ENCODE measurements around the gene DIAPH3.
"Not testable (repeated sequence)": the region's sequence is repeated elsewhere in the genome, so short reads cannot be mapped to it uniquely, and the experiment has no call there.

DIAPH3 gene

DNA sequence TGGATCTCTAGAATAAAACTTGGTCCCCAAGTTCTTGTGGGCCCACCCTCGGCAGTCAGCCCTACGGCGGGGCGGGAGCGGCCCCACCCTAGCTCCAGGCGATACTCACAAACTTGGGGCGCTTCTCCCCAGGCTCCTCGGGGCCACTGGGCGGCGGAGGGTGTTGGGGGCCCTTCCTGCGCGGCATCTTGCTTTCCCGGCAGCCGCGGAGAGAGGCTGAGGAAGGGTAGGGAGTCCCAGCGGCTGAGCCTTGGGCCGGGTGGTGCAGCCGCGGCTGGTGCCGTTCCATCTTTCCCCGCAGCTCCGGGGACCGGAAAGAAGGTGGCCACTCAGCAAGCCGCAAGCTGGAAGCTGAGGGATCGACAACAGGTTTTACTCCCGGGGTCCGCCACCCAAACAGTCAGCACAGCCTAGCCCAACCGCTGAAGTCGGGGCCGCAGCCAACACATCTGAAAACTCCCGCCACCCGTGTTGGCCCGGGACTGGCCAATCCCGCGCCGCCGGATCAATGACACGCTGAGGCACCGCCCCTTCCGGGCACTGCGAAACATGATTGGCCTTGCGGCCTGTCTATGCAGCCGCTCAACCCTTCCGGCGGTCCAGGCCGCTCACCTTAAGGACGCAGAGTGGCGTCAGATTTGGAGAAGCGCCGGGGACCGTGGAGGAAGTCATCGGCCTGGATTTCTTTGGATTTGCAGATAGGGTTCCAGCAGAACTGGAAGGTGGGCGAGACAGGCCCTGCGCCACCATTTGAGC, at the start of gene DIAPH3:
TSS of gene DIAPH3 (minus strand) at position 451 of the 756 bp plus-strand sequence. CDS start at position 289, 162 bp downstream.
- FAIRE-seq, result peak; percentile 97

- FAIRE-seq, result no peak
Observed at GRCh38 chr13:60213236-60213744, 49.6 kb upstream of the DIAPH3 start.

- no peak for FAIRE-seq
Observed at GRCh38 chr13:60211548-60211947, 47.8 kb upstream of the DIAPH3 start.

- peak; percentile 30 for FAIRE-seq
Observed at GRCh38 chr13:60210510-60211330, 47.0 kb upstream of the DIAPH3 start.

GRCh38 chr13:60205499-60205898, 41.8 kb upstream of the DIAPH3 start:
- FAIRE-seq, result not testable (repeated sequence)

- no peak for FAIRE-seq
Observed at GRCh38 chr13:60201286-60201685, 37.6 kb upstream of the DIAPH3 start.

GRCh38 chr13:60195893-60196292, 32.2 kb upstream of the DIAPH3 start:
- peak; percentile 30 for FAIRE-seq

- no peak for FAIRE-seq
Observed at GRCh38 chr13:60182907-60183306, 19.2 kb upstream of the DIAPH3 start.

DNA sequence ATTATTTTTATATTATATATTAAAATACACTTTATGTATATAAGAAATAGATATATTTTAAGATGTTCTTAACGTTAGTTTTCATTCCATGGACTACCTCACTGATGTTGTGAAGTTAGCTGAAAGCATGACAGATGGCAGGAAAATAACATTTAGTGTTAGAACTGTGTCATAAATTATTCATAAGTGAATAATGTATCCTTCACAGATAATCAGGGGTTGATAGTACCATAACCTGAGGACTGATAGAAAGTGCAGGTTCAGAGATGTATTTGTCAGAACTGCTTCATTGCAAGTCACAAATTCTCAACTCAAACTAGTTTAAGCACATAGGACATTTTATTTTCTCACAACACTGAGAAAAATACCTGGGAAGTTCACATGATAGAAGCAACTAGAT, 14.6 kb upstream of the DIAPH3 start:
- no peak for FAIRE-seq

GRCh38 chr13:60175571-60175970, 11.8 kb upstream of the DIAPH3 start:
- FAIRE-seq, result no peak

GRCh38 chr13:60174113-60174512, 10.4 kb upstream of the DIAPH3 start:
- no peak for FAIRE-seq

DNA sequence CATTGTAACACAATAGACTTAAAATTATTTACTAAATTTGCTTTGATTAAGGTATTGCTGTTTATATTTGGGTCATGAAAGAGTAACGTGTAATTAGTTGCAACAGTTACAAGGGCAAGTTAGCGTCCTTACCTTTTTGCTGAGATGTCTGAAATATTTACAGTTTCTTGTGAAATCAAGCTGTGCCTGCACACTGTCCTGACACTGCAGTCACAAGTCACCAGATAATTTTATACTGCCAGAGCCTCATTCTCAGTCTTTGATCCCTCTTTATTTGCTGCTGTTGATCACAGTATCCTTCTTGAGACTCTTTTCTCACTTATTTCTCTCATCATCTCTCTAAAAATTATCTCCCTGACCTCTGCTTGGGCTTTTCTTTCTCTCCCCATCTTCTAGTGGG, 8.4 kb upstream of the DIAPH3 start:
- FAIRE-seq, result no peak

- no peak for FAIRE-seq
Observed at GRCh38 chr13:60170414-60170813, 6.7 kb upstream of the DIAPH3 start.

DNA sequence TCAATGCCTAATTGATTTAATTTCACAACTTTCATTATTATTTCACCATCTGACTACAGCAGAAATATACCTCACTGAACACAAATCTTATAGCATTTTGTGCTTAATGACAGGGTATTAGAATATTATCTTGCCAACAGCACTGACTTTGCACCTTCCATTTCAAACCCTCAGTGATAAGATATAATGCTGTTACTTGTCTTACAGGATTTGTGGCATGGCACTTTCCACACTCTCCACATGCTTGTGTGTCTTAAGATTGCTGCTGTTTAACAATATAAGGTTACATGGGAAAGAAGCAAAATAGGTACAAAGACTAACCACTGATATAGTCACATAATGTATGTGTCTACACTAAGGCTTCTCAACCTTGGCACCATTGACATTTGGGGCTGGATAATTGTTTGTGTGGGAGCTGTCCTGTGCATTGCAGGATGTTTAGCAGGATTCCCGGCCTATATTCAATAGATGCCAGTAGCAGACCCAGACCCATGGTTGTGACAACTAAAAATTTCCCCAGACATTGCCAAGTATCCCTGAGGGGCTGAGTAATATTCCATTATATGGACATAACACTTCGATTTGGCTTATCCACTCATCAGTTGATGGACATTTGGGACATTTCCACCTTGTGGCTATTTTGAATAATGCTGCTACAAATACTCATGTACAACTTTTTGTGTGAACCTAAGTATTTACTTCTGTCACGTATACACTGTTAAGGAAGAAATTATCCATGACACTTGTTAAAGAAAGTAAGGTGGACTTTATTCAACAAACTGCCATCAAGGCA, 5.7 kb upstream of the DIAPH3 start:
- no peak for FAIRE-seq

DNA sequence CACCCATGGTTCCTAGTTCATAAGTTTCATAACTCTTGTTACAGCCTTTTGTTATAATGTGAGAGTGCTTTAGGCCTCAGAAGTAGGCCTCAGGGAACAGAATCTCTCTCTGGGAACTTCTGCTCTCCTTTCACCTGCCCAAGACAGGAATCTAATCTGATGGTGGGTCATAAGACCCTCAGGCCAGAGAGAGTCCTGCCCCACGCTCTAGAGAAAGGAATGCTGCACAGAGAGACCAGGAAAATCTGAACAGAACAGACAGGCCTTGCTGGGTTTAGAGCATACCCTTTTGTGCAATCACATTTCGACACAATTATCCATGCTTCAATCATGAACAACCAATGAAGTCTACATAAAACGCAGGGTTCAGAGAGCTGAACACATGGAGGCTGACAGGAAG, 3.4 kb upstream of the DIAPH3 start:
- FAIRE-seq, result no peak

DNA sequence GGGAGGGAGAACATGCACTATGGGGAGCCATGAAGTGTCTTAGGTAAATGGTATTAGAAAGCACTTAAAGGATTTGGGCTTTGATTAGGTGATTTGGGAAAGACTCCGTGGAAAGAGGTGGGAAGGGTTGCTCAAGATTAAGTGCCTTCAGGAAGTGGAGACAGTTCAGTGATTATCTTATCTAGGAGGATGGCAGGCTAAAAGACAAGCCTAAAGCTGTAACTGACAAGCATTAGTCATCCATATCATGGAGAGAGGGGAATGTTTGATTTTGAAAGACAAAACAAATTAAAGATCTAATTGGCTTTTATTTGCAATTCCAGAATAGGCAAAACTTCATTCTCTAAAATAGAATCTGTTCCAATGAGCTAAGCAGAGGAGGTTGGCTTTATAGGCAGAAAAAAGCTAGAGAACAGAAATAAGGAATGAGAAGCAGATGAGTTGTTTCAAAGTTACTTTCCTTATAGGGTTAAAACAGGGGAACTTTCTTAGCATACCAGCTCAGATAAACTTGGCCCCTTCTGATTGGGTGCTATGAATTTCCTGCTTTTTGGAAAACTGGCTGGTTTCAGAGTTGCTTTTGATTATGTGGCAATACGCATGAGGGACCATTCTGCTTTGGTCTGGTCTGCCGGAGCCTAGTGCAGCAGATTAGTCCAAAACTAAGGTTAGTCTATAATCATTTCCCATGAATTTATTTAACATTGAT, 1.8 kb upstream of the DIAPH3 start:
- no peak for FAIRE-seq

DNA sequence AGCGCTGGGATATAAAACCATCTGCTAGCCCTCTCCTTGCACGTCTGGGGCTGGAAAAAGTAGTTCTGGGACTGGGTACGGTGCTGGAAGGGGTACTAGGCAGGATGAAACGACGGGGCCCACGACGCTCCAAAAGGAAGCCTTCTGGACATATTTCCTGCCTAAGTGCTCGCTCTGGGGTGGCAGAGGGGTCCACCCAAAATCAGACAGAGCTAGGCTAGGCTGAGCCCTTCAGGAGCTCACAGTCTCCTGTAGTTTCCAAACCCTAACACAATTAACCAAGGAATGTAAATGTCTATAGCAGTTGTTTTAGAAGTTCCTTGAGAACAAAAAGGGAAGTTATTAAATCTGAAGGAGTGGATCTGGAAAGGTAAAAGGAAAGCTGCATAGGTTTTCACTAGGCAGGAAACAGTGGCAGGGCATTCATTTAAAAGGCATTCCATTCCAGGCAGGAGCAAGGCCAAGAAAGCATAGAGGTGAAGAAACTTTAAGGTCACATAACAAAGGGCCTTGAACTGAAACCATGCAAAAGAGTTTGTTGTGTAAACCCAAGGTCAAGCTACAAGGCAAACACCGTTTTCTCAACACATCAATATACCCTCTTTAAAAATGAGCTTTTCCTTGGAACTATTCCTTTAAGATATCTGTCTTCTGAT, 634 bp upstream of the DIAPH3 start:
- no peak for FAIRE-seq

GRCh38 chr13:60162096-60162495, 1.6 kb downstream of the DIAPH3 start:
- no peak for FAIRE-seq

DNA sequence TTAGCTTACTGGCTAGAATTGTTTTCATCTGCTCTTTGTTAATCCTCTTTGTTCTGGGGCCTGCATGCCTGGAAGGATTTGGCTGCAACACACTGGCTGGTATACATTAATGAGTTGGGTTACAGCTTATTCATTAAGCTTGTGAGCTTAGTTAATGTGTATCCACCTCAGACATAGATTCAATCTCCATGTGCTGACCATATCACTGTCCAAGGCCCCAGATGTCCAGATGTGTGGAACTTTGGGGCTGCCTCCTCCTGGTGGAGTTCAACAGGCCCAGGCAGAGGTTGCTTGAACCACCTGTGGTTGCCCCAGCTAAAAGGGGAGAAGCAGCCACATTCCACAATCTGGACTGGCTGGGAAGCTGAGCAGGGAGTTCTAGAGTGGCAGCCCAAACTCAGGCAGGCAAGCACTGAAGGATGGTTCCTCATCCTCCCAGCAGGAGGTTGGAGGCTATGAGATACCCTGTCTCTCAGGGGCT, 5.4 kb downstream of the DIAPH3 start:
- FAIRE-seq, result no peak

DNA sequence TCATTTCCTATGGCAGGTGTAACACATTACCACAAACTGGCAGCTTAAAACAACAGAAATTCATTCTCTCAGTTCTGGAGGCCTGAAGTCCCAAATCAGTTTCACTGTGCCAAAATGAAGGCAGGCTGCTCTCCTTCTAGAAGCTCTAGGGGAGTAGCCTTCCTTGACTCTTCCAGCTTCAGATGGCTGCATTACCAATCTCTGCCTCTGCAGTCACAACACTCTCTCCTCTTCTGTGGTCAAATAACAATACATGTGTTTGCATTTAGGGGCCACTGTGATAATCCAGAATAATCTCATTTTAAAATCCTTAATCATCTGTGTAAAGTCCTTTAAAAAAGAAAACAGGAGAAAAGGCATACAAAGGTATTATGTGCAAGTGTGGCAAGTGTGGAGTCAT, 7.8 kb downstream of the DIAPH3 start:
- no peak for FAIRE-seq

DNA sequence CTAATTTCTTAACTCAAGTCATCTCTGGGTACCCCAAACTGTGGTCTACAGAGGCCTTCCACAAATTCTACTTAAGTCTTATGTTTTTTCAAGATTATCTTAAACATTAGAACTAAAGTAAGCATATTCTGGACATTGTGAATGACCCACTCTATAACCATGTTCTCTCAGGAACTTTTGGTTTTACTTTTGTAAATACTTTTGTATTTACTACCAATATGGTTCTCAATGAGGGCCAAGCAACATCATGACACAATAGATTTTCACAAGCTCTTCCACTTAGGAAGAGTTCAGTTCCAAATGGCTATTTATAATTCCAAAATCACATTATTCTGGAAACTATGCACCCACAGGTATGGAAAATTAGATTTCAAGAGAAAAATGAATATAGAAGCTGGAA, 10.8 kb downstream of the DIAPH3 start:
- FAIRE-seq, result no peak

DNA sequence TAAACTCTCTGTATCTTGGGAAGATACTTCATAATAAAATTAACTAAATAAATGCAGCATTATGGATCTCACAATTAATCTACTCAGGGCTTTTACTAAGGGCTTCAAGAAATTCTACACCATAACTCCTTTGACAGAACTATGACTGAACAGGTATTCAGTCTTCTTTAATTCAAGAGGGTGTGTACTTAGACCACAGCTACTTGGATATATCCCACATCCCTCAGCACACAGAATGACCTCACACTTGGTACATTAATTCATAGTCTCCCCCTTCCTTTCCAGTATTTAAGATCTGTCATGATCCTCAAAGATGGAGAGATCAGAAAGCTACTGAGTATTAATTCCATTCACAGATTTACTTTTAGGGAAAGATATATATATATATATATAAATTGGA, 11.6 kb downstream of the DIAPH3 start:
- FAIRE-seq, result no peak

Data from G401.6 (cell line).